HepG2 (cell line): ENCODE data around the gene PPM1G. TPM values are rescaled to one million over a fixed set of nuclear protein-coding genes. Genes with fewer than 3 reads are reported as not detected.

Experiments
- FOXO1 ChIP-seq: sonication (generic); formaldehyde crosslinking; IDR thresholded peaks from 2 replicates; pipeline ENCODE4 v1.4.0; 2020; ENCODE audit warnings: missing genetic modification reagents
- GTF2F1 ChIP-seq: fragments of 150-350 bp; IDR thresholded peaks from 2 replicates; pipeline ENCODE4 v1.6.1; 2014; ENCODE audit warnings: low read length
- HIVEP1 ChIP-seq: sonication (generic); formaldehyde crosslinking; IDR thresholded peaks from 2 replicates; pipeline ENCODE4 v1.4.0; 2020; ENCODE audit warnings: mild to moderate bottlenecking, missing genetic modification reagents
- MATR3 ChIP-seq: sonication (generic); formaldehyde crosslinking; IDR thresholded peaks from 2 replicates; pipeline ENCODE4 v1.4.0; 2020; ENCODE audit warnings: missing genetic modification reagents
- NFYC ChIP-seq: IDR thresholded peaks from 2 replicates; pipeline ENCODE4 v1.6.1; 2016; ENCODE audit warnings: missing genetic modification reagents, missing compliant biosample characterization
- SETDB1 ChIP-seq: sonication (generic); formaldehyde crosslinking; IDR thresholded peaks from 2 replicates; pipeline ENCODE4 v1.5.1; 2020; ENCODE audit warnings: missing genetic modification reagents, mild to moderate bottlenecking, borderline replicate concordance
- THYN1 ChIP-seq: sonication (generic); formaldehyde crosslinking; IDR thresholded peaks from 2 replicates; pipeline ENCODE4 v1.8.1; 2023; ENCODE audit warnings: low read depth, mild to moderate bottlenecking, moderate library complexity, missing genetic modification reagents, borderline replicate concordance
- ZNF234 ChIP-seq: sonication (generic); formaldehyde crosslinking; conservative IDR thresholded peaks from 2 replicates; pipeline ENCODE4 v1.5.1; 2020; ENCODE audit warnings: mild to moderate bottlenecking, missing genetic modification reagents
- ZNF441 ChIP-seq: sonication (generic); formaldehyde crosslinking; IDR thresholded peaks from 2 replicates; pipeline ENCODE4 v1.7.0; 2021; ENCODE audit warnings: missing genetic modification reagents, borderline replicate concordance
- ZNF570 ChIP-seq: sonication (generic); formaldehyde crosslinking; IDR thresholded peaks from 2 replicates; pipeline ENCODE4 v1.4.0; 2020; ENCODE audit warnings: mild to moderate bottlenecking, missing genetic modification reagents, borderline replicate concordance
- ZNF7 ChIP-seq: IDR thresholded peaks from 2 replicates; pipeline ENCODE4 v1.6.1; 2016; ENCODE audit warnings: missing biosample characterization, missing genetic modification reagents
- ZNF75D ChIP-seq: sonication (generic); formaldehyde crosslinking; IDR thresholded peaks from 2 replicates; pipeline ENCODE4 v1.8.1; 2023; ENCODE audit warnings: missing genetic modification reagents, mild to moderate bottlenecking, borderline replicate concordance
- ZNF83 ChIP-seq: sonication (generic); formaldehyde crosslinking; IDR thresholded peaks from 2 replicates; pipeline ENCODE4 v1.4.0; 2020; ENCODE audit warnings: missing genetic modification reagents, mild to moderate bottlenecking, borderline replicate concordance
- polyA plus RNA-seq, 8 experiments: library from polyadenylated mRNA; depleted of rRNA in 3 of 8; stranded (reverse) in 7 of 8; unstranded in 1 of 8; fragments of >200 nt; fragmentation: Illumina TruSeq in 4 of 8; extraction: Trizol in 4 of 8; gene quantifications; 2 replicates each; pipeline versions ENCODE4 v1.2.1 to v1.2.3, GENCODE V29; 2011 to 2016; ENCODE audit warnings: low read depth in 4 of 8, missing spikeins in 1 of 8, mixed read lengths in 1 of 8; ENCODE audit not compliant: insufficient read depth in 1 of 8
- total RNA-seq, 5 experiments: library from RNA; depleted of rRNA; stranded (reverse); fragments of >200 nt; fragmentation: Illumina TruSeq; extraction: Trizol; gene quantifications; 2 replicates each; pipeline ENCODE4 v1.2.3, GENCODE V29; 2016; ENCODE audit warnings: low read depth in 1 of 5
- TF ChIP-seq, protein P1 (sequence below): sonication (generic); formaldehyde crosslinking; IDR thresholded peaks from 2 replicates; pipeline ENCODE4 v1.5.0; 2020; ENCODE audit warnings: mild to moderate bottlenecking, missing genetic modification reagents, borderline replicate concordance
- TF ChIP-seq, protein P2 (sequence below): sonication (generic); formaldehyde crosslinking; IDR thresholded peaks from 2 replicates; pipeline ENCODE4 v1.4.0; 2020; ENCODE audit warnings: missing genetic modification reagents
- TF ChIP-seq, protein P3 (sequence below): IDR thresholded peaks from 2 replicates; pipeline ENCODE4 v1.6.1; 2016; ENCODE audit warnings: mild to moderate bottlenecking, missing biosample characterization, missing genetic modification reagents
- TF ChIP-seq, protein P4 (sequence below): sonication (generic); formaldehyde crosslinking; IDR thresholded peaks from 2 replicates; pipeline ENCODE4 v1.9.0; 2021; ENCODE audit warnings: missing genetic modification reagents, borderline replicate concordance

PPM1G gene
- total and polyA plus RNA-seq, 2 of the 13 experiments (the other 11 are each of a cell fraction or from before 2014, with no cell fraction given), result 58.2 to 213 TPM

DNA sequence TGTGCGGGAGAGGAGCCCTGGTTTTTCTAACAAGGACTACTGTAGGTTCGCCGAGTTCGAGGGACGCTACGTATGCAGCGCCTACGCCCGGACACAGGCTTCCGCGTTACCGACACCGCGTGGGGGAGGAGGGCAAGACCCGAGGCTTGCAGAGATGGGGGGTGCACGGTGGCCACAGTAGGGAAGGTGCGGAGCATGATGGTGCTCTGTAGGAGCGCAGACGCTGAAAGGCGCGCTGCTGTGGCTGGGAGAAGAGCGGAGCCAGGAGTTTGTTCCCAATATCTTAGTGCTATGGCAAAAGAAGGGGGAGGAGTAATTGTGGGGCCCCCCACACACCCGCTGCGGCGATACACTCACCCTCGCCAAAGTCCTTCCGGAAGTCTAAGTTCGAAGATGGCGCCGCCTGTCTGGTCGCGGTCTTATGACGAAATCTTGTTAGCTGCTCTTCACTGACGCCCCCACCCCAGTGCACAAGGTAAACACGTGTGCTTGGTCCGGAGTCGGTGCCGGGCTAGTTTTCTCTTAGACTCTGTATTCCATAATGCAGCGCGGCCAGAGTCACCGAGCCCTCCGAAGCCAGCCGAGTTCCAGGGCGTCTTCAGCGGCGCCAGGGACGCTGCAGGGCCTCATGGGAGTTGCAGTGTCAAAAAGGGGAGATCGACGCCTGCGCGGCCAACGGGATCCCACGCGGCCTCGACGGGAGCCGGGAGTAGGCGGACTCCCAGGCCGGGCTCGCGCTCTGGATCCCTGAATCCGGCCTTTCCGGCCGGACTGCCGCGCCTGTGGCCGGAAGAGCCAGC, 52.8 kb downstream of the PPM1G start, which contains the start of gene GTF3C2 (continued):
- TF ChIP-seq, protein P1, sequence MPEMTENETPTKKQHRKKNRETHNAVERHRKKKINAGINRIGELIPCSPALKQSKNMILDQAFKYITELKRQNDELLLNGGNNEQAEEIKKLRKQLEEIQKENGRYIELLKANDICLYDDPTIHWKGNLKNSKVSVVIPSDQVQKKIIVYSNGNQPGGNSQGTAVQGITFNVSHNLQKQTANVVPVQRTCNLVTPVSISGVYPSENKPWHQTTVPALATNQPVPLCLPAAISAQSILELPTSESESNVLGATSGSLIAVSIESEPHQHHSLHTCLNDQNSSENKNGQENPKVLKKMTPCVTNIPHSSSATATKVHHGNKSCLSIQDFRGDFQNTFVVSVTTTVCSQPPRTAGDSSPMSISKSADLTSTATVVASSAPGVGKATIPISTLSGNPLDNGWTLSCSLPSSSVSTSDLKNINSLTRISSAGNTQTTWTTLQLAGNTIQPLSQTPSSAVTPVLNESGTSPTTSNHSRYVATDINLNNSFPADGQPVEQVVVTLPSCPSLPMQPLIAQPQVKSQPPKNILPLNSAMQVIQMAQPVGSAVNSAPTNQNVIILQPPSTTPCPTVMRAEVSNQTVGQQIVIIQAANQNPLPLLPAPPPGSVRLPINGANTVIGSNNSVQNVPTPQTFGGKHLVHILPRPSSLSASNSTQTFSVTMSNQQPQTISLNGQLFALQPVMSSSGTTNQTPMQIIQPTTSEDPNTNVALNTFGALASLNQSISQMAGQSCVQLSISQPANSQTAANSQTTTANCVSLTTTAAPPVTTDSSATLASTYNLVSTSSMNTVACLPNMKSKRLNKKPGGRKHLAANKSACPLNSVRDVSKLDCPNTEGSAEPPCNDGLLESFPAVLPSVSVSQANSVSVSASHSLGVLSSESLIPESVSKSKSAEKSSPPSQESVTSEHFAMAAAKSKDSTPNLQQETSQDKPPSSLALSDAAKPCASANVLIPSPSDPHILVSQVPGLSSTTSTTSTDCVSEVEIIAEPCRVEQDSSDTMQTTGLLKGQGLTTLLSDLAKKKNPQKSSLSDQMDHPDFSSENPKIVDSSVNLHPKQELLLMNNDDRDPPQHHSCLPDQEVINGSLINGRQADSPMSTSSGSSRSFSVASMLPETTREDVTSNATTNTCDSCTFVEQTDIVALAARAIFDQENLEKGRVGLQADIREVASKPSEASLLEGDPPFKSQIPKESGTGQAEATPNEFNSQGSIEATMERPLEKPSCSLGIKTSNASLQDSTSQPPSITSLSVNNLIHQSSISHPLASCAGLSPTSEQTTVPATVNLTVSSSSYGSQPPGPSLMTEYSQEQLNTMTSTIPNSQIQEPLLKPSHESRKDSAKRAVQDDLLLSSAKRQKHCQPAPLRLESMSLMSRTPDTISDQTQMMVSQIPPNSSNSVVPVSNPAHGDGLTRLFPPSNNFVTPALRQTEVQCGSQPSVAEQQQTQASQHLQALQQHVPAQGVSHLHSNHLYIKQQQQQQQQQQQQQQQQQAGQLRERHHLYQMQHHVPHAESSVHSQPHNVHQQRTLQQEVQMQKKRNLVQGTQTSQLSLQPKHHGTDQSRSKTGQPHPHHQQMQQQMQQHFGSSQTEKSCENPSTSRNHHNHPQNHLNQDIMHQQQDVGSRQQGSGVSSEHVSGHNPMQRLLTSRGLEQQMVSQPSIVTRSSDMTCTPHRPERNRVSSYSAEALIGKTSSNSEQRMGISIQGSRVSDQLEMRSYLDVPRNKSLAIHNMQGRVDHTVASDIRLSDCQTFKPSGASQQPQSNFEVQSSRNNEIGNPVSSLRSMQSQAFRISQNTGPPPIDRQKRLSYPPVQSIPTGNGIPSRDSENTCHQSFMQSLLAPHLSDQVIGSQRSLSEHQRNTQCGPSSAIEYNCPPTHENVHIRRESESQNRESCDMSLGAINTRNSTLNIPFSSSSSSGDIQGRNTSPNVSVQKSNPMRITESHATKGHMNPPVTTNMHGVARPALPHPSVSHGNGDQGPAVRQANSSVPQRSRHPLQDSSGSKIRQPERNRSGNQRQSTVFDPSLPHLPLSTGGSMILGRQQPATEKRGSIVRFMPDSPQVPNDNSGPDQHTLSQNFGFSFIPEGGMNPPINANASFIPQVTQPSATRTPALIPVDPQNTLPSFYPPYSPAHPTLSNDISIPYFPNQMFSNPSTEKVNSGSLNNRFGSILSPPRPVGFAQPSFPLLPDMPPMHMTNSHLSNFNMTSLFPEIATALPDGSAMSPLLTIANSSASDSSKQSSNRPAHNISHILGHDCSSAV, result no peak
- TF ChIP-seq ZNF441 (peak; percentile 90; the same call in 1 of the 2 replicates), MATR3 (CRISPR knock-in tag) (no peak), ZNF75D (CRISPR knock-in tag) (0 out of 2 replicates have a peak, but pooled peaks have one; percentile 8), THYN1 (CRISPR knock-in tag) (no peak), FOXO1 (CRISPR knock-in tag) (no peak; the same call in none of the 2 replicates), ZNF570 (CRISPR knock-in tag) (no peak; the same call in 1 of the 2 replicates), HIVEP1 (CRISPR knock-in tag) (no peak; the same call in none of the 2 replicates), NFYC (CRISPR knock-in tag) (peak; percentile 32), ZNF7 (CRISPR knock-in tag) (no peak), SETDB1 (CRISPR knock-in tag) (no peak), GTF2F1 (0 out of 2 replicates have a peak, but pooled peaks have one; percentile 53), ZNF234 (CRISPR knock-in tag) (0 out of 2 replicates have a peak, but pooled peaks have one; percentile 5), ZNF83 (CRISPR knock-in tag) (no peak; the same call in 1 of the 2 replicates)
- TF ChIP-seq, protein P2, sequence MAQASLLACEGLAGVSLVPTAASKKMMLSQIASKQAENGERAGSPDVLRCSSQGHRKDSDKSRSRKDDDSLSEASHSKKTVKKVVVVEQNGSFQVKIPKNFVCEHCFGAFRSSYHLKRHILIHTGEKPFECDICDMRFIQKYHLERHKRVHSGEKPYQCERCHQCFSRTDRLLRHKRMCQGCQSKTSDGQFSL, result peak; percentile 100
- TF ChIP-seq, protein P3, sequence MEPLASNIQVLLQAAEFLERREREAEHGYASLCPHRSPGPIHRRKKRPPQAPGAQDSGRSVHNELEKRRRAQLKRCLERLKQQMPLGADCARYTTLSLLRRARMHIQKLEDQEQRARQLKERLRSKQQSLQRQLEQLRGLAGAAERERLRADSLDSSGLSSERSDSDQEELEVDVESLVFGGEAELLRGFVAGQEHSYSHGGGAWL (CRISPR knock-in tag), result peak; percentile 21; the same call in 1 of the 2 replicates
- TF ChIP-seq, protein P4, sequence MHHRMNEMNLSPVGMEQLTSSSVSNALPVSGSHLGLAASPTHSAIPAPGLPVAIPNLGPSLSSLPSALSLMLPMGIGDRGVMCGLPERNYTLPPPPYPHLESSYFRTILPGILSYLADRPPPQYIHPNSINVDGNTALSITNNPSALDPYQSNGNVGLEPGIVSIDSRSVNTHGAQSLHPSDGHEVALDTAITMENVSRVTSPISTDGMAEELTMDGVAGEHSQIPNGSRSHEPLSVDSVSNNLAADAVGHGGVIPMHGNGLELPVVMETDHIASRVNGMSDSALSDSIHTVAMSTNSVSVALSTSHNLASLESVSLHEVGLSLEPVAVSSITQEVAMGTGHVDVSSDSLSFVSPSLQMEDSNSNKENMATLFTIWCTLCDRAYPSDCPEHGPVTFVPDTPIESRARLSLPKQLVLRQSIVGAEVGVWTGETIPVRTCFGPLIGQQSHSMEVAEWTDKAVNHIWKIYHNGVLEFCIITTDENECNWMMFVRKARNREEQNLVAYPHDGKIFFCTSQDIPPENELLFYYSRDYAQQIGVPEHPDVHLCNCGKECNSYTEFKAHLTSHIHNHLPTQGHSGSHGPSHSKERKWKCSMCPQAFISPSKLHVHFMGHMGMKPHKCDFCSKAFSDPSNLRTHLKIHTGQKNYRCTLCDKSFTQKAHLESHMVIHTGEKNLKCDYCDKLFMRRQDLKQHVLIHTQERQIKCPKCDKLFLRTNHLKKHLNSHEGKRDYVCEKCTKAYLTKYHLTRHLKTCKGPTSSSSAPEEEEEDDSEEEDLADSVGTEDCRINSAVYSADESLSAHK (CRISPR knock-in tag), result no peak
